Tibial nerve (tissue), 3 donors: ENCODE measurements around the gene LEFTY2.

Source experiments
- CTCF ChIP-seq, 5 experiments: fragments of 200-600 bp in 3 of 5; fragments of 450-650 bp in 2 of 5; sonication (generic) in 3 of 5; IDR thresholded peaks; one replicate each; pipeline ENCODE4 v1.5.1; 2016 to 2019; ENCODE audit warnings: antibody characterized with exemption in 5 of 5, mild to moderate bottlenecking in 3 of 5, moderate library complexity in 2 of 5
- POLR2A ChIP-seq, 2 donors: fragments of 450-650 bp; IDR thresholded peaks; one replicate each; pipeline ENCODE4 v1.6.1; 2017; ENCODE audit warnings: antibody characterized with exemption in 2 of 2, mild to moderate bottlenecking in 2 of 2, moderate library complexity in 2 of 2

GRCh38 chr1:225911191-225912130, 29.6 kb downstream of the LEFTY2 start:
- peak; percentile 83 to 95 (median 92) for TF ChIP-seq CTCF (IDR thresholded peaks at IDR 0.05)
- no peak for TF ChIP-seq POLR2A (IDR thresholded peaks at IDR 0.05)
